Stomach smooth muscle (tissue), 2 donors: ENCODE measurements around the gene KDM1A.
A peak's percentile ranks its signal among the peaks of the same experiment; 100 is the strongest.

ENCODE experiments used
- H3K27ac ChIP-seq: one replicate; pipeline ENCODE4 v1.7.0; 2013; ENCODE audit warnings: mild to moderate bottlenecking, low read length, inconsistent platforms
- H3K27me3 ChIP-seq, 2 donors: one replicate each; pipeline ENCODE4 v1.7.0; 2013; ENCODE audit warnings: low read length in 2 of 2; ENCODE audit not compliant: insufficient read depth in 2 of 2, control insufficient read depth in 1 of 2
- H3K36me3 ChIP-seq, 2 donors: one replicate each; pipeline ENCODE4 v1.7.0; 2013; ENCODE audit warnings: low read length in 2 of 2; ENCODE audit not compliant: control insufficient read depth in 2 of 2, insufficient read depth in 2 of 2
- H3K4me1 ChIP-seq: one replicate; pipeline ENCODE4 v1.7.0; 2013; ENCODE audit warnings: low read length; ENCODE audit not compliant: control insufficient read depth, insufficient read depth
- H3K4me3 ChIP-seq, 2 donors: one replicate each; pipeline ENCODE4 v1.7.0; 2013; ENCODE audit warnings: low read length in 2 of 2
- H3K9ac ChIP-seq, 2 donors: one replicate each; pipeline ENCODE4 v1.7.0; 2013; ENCODE audit warnings: low read length in 2 of 2, mild to moderate bottlenecking in 1 of 2
- H3K9me3 ChIP-seq, 2 donors: one replicate each; pipeline ENCODE4 v1.7.0; 2013; ENCODE audit warnings: low read length in 2 of 2; ENCODE audit not compliant: control insufficient read depth in 2 of 2
- donor health status: healthy.
- donor health status: Pancreatic carcinoma.

Gene KDM1A

DNA sequence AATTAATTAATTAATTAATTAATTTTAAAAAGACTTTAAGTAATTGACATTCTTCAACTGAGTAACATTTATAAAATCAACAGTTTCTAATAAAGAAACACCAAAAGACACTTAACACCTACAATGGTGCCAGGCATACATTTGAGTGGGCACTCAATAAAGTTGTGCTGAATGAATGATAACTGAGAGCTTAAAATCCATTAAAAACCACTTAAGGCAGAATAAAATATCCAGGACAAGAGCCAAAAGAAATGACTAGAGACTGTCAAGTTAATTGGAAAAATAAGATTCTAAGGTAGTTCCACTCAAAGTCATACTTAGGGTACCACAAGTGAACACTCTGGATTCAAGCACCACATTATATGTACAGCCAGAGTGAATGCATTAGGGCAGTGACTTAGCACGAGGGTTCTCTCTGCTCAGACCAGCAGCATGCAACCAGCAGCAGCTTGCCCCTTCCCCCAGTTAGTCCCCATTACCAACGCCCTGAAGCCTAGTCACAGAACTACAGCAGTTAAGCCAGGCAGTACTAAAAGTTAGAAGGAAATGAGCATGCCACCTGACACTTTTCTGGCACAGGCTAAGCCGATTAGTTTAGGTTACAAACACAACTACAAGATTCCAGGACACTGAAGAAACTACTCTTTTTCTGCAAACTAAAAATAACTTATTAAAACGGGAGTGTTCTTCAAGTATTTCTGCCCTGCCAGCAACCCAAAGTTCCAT is 102.9 kb downstream of the KDM1A start:
- Histone ChIP-seq H3K4me3 (peak overlapping the region; percentile 19 to 24), H3K4me1 (peaks cover 8% of the 10 kb centered on the region), H3K27me3 (no peaks in the 10 kb centered on the region), H3K9me3 (no peaks in the 10 kb centered on the region), H3K36me3 (no peaks in the 10 kb centered on the region), H3K9ac (no peak overlapping the region), H3K27ac (no peak overlapping the region)

DNA sequence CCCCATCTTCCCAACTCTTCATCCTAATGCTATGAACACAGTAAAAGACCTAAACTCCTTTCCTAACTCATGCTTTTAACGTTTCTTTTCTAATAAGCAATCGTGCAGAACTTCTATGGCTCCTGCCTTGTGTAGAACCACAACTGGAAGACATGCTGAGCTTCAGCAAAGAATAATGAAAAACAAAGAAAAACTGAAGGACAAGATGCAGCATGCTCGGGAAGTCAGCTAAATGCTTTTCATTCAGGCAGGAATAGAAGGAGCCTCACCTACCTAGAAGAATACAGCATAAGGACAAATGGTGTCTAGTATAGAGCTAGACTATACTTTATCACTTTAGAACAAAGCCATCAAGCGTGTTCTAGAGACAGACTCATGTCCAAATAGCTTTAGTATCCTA is 103.5 kb downstream of the KDM1A start:
- Histone ChIP-seq H3K9ac (no peak overlapping the region), H3K36me3 (no peaks in the 10 kb centered on the region), H3K4me3 (peak overlapping the region in 1 of 2 donors; percentile 24), H3K27me3 (no peaks in the 10 kb centered on the region), H3K4me1 (peaks cover 6% of the 10 kb centered on the region), H3K27ac (no peak overlapping the region), H3K9me3 (no peaks in the 10 kb centered on the region)

DNA sequence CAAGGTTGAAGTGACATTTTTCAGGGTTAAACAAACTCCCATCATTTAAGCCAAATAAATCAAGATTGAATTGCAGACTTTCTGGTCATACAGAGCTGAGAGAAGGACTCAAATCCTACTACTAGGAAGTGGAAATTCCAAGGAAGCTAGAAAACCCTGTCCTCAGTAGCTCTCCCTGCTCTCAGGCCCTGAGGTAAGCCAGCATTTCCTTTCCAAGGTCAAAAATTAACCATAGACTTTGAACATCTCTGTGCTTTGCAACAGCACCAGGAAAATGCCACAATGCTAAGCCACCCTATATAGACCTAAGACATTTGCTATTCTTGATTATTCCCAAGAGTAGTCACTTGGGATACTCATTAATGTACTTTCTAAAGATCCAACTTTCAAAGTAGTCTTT is 104.3 kb downstream of the KDM1A start:
- Histone ChIP-seq H3K4me1 (peaks cover 6% of the 10 kb centered on the region), H3K9ac (no peak overlapping the region), H3K4me3 (no peak overlapping the region), H3K27ac (no peak overlapping the region), H3K9me3 (no peaks in the 10 kb centered on the region), H3K27me3 (no peaks in the 10 kb centered on the region), H3K36me3 (no peaks in the 10 kb centered on the region)

DNA sequence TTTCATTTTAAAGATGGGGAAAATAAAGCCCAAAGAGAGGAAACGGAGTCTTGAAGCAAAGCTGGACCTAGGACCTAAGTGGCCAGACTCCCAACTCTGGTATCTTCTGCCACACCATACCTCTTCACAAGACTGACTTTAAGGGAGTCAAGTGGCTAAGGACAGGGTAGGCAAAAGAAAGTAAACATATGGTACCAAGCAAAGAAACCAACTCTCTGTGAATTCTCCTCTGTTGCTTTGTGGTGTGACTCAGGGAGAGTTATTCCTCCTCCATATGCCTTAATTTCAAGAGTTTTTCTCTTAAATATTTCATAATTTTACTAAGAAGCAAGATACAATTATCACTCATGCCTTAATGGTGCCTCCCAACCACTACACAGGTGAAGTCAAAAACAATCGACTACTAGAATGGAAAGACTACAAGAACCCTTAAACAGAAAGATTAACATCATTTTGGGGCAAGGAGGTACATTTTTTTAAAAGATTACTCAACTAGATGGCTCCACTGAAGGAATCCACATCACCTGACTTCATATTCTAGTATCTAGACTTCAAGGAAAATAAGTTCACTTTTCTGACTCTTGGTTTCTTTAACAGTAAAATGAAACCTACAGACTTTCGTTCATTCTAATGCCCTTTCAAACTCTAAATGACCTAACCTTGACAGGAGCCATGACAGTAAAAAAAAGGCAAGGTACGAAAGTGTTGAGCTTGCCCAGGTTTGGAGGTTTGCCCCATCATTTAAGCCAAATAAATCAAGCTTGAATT is 105.2 kb downstream of the KDM1A start:
- Histone ChIP-seq H3K27ac (no peak overlapping the region), H3K4me1 (peaks cover 6% of the 10 kb centered on the region), H3K9ac (no peak overlapping the region)

DNA sequence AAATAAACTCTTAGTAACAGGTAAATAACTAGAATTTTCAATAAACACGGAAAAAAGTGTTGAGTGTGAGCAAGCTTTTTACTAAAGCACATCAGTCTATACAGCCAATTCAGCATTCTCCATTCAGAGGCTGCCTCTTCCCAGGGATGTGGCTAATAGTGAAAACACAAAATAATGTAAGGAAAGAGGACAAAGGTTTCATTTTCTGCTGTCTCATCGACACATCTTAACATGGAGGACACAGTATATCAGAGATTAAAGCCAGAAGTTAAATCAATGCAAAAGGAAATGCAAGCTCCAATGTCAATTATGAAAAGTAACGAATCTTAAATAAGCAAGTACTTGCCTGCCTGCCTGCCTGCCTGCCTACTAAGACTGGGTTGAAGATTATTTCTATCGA is 106.2 kb downstream of the KDM1A start:
- Histone ChIP-seq H3K27me3 (no peaks in the 10 kb centered on the region), H3K9me3 (no peaks in the 10 kb centered on the region), H3K4me1 (peaks cover 6% of the 10 kb centered on the region), H3K4me3 (no peak overlapping the region), H3K36me3 (no peaks in the 10 kb centered on the region), H3K9ac (no peak overlapping the region), H3K27ac (no peak overlapping the region)

More for the DNA sequence above, 105.2 kb downstream of the KDM1A start:
- no peaks in the 10 kb centered on the region for H3K27me3 ChIP-seq
- no peak overlapping the region for H3K4me3 ChIP-seq
- no peaks in the 10 kb centered on the region for H3K36me3 ChIP-seq
- no peaks in the 10 kb centered on the region for H3K9me3 ChIP-seq

DNA sequence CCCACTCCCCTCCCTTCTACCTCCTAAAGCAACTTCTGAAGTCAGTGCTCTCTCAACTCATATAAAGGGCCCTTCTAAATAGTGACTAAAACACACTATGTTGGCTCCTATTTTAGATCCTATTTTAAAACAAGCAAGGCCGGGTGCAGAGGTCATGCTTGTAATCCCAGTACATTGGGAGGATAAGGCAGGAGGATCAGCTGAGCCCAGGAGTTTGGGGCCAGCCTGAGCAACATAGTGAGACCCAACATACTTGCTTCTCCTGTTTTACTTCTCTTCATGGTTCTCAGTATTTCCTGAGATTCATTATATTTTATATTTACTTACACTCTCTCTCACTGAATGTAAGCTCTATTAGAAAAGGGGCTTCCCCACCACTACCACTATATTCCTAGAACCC is 106.9 kb downstream of the KDM1A start:
- peaks cover 6% of the 10 kb centered on the region for H3K4me1 ChIP-seq
- H3K9ac ChIP-seq, result no peak overlapping the region
- H3K27ac ChIP-seq, result no peak overlapping the region
- no peaks in the 10 kb centered on the region for H3K9me3 ChIP-seq
- no peaks in the 10 kb centered on the region for H3K36me3 ChIP-seq
- H3K27me3 ChIP-seq, result no peaks in the 10 kb centered on the region
- H3K4me3 ChIP-seq, result no peak overlapping the region

DNA sequence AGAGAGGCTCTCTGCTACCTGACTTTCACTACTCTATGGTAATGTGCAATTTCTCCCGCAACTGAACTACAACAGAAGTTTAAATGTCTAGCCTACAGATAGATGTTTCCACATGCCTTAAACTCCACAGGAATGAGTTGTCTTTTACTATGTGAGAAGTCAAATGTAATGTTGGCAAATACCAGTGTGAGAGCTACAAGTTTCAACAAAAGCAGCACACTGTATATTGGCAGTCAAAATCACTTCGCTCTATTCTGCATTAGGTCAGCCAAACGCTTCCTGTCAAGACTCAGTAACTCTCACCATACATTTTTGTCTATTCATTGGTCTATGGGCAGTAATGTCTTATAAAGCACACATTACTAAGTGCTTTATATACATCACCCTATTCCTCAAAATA is 107.5 kb downstream of the KDM1A start:
- H3K4me1 ChIP-seq, result peaks cover 6% of the 10 kb centered on the region

DNA sequence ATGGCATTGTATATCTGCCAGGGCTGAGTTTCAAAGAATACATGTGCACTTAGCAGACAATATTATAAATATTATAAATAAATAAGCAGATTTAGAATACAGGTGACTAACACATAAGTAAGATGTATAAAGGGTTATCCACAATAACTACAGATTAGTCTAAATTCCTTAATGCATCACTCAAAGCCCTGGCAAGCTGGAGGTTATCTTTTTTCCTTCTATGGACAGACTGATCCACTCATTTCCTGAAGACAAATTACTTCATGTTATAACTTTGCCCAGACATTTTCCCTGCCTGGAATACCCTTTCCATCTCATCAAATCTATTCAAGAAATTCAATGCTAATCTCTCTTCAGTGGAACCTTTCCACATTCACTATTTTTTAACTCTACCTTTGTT is 110.6 kb downstream of the KDM1A start:
- Histone ChIP-seq H3K4me1 (no peaks in the 10 kb centered on the region), H3K36me3 (no peaks in the 10 kb centered on the region), H3K27ac (no peak overlapping the region), H3K27me3 (no peaks in the 10 kb centered on the region), H3K4me3 (no peak overlapping the region), H3K9me3 (no peaks in the 10 kb centered on the region), H3K9ac (no peak overlapping the region)

More for the DNA sequence above, 107.5 kb downstream of the KDM1A start:
- Histone ChIP-seq H3K9me3 (no peaks in the 10 kb centered on the region), H3K36me3 (no peaks in the 10 kb centered on the region), H3K4me3 (no peak overlapping the region), H3K9ac (no peak overlapping the region), H3K27me3 (no peaks in the 10 kb centered on the region), H3K27ac (no peak overlapping the region)

DNA sequence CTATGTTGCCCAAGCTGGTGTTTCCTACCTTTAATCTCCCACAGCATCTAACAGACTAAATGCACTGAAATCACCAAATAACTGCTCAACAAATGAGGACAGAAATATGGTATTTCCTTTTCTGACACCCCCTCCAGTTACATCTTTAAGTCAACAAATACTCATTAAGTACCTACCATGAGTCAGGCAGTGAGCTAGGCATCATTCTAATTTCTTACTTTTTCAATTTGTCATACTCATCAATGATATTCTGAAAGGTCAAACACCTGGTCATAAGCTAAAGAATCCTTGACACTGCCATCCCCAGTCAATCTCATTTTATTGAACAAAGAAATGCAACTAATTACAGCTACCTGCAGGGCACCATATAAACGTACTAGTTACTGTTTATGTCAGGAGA is 112.8 kb downstream of the KDM1A start:
- Histone ChIP-seq H3K27me3 (no peaks in the 10 kb centered on the region), H3K36me3 (no peaks in the 10 kb centered on the region), H3K9me3 (no peaks in the 10 kb centered on the region), H3K4me1 (no peaks in the 10 kb centered on the region), H3K4me3 (no peak overlapping the region), H3K9ac (no peak overlapping the region), H3K27ac (no peak overlapping the region)
